Uterus (tissue), 2 donors: Measurements from ENCODE around the gene PLXND1.

Experiments used
- POLR2A ChIP-seq, 2 donors: fragments of 450-650 bp; IDR thresholded peaks; one replicate each; pipeline ENCODE4 v1.6.1; 2016; ENCODE audit warnings: antibody characterized with exemption in 2 of 2, mild to moderate bottlenecking in 1 of 2, moderate library complexity in 1 of 2
- TF ChIP-seq, protein P1 (sequence below), 4 experiments: fragments of 200-600 bp in 2 of 4; fragments of 450-650 bp in 2 of 4; sonication (generic) in 2 of 4; IDR thresholded peaks; one replicate each; pipeline ENCODE4 v1.5.1; 2016 to 2019; ENCODE audit warnings: antibody characterized with exemption in 4 of 4, mild to moderate bottlenecking in 2 of 4, moderate library complexity in 1 of 4

DNA sequence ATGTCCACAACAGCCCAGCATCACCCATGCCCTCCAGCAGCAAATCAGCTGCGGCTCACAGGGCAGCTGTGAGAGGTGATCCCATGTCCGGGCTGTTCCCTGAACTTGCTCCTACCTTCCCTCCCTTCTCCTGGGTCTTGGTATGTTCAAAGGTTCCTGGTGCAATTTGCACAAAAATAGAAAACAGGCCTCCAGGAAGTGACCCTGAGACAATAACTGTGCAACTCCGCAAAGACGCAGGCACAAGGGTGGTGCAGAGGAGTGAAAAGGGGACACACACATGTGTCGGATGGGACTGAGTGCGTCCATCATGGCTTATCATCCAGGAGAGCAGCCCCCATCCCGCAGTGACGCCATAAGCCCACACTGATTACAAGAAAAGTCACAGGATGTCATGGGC, 16.3 kb downstream of the PLXND1 start:
- TF ChIP-seq, protein P1, sequence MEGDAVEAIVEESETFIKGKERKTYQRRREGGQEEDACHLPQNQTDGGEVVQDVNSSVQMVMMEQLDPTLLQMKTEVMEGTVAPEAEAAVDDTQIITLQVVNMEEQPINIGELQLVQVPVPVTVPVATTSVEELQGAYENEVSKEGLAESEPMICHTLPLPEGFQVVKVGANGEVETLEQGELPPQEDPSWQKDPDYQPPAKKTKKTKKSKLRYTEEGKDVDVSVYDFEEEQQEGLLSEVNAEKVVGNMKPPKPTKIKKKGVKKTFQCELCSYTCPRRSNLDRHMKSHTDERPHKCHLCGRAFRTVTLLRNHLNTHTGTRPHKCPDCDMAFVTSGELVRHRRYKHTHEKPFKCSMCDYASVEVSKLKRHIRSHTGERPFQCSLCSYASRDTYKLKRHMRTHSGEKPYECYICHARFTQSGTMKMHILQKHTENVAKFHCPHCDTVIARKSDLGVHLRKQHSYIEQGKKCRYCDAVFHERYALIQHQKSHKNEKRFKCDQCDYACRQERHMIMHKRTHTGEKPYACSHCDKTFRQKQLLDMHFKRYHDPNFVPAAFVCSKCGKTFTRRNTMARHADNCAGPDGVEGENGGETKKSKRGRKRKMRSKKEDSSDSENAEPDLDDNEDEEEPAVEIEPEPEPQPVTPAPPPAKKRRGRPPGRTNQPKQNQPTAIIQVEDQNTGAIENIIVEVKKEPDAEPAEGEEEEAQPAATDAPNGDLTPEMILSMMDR (IDR thresholded peaks at IDR 0.05): no peak
- no peak for TF ChIP-seq POLR2A (IDR thresholded peaks at IDR 0.05)
